Prostate gland (tissue), 2 donors: ENCODE measurements around the gene POLD2. TPM values are rescaled to one million over a fixed set of nuclear protein-coding genes. Genes with fewer than 3 reads are reported as not detected.
A peak's percentile ranks its signal among the peaks of the same experiment; 100 is the strongest.

ENCODE experiments used
- DNase-seq: peaks from one replicate; pipeline ENCODE4 v3.0.0-alpha.2; 2019; ENCODE audit warnings: low spot score
- H3K27ac ChIP-seq, 2 donors: fragments of 200-600 bp; sonication (generic); 2 replicates each; pipeline ENCODE4 v1.5.1; 2017 to 2019
- H3K27me3 ChIP-seq: fragments of 200-600 bp; sonication (generic); replicated peaks from 2 replicates; pipeline ENCODE4 v1.5.1; 2019; ENCODE audit not compliant: insufficient read depth
- H3K36me3 ChIP-seq, 2 donors: fragments of 200-600 bp; sonication (generic); 1 replicate in 1 of 2; 2 replicates in 1 of 2; pipeline versions ENCODE4 v1.5.1 to v1.8.1; 2017 to 2019
- H3K4me1 ChIP-seq: fragments of 200-600 bp; sonication (generic); replicated peaks from 2 replicates; pipeline ENCODE4 v1.5.1; 2019
- H3K4me3 ChIP-seq, 2 donors: fragments of 200-600 bp; sonication (generic); 2 replicates each; pipeline ENCODE4 v1.5.1; 2017 to 2019
- H3K9me3 ChIP-seq: fragments of 200-600 bp; sonication (generic); 2 replicates; pipeline ENCODE4 v1.5.1; 2017
- POLR2A ChIP-seq: fragments of 450-650 bp; IDR thresholded peaks from one replicate; pipeline ENCODE4 v1.6.1; 2016; ENCODE audit warnings: antibody characterized with exemption, mild to moderate bottlenecking
- POLR2AphosphoS5 ChIP-seq: sonication (generic); formaldehyde crosslinking; IDR thresholded peaks from one replicate; pipeline ENCODE4 v1.6.1; 2017; ENCODE audit warnings: antibody characterized with exemption
- WGBS: methylation state at CpG from one replicate; pipeline ENCODE4 v1.1.5; 2018; 5-methylcytosine and 5-hydroxymethylcytosine counted together
- intact Hi-C: fragments of 100-400 bp; cut with DNase I; formaldehyde crosslinking; loops from one replicate; pipeline ENCODE4 v1.14.2; 2022
- total RNA-seq, 2 donors: library from RNA; depleted of rRNA; stranded (reverse); fragments of >200 nt; gene quantifications; one replicate each; pipeline ENCODE4 v1.1.0, GENCODE V29; 2016
- TF ChIP-seq, protein P1 (sequence below), 4 experiments: fragments of 200-600 bp in 2 of 4; fragments of 450-650 bp in 2 of 4; sonication (generic) in 2 of 4; IDR thresholded peaks; 1 replicate in 3 of 4; 2 replicates in 1 of 4; pipeline ENCODE4 v1.5.1; 2016 to 2019; ENCODE audit warnings: antibody characterized with exemption in 4 of 4, mild to moderate bottlenecking in 2 of 4, moderate library complexity in 2 of 4

Gene POLD2
- total RNA-seq, 2 donors from 2014 or later, result 53.1 to 65.9 TPM

DNA sequence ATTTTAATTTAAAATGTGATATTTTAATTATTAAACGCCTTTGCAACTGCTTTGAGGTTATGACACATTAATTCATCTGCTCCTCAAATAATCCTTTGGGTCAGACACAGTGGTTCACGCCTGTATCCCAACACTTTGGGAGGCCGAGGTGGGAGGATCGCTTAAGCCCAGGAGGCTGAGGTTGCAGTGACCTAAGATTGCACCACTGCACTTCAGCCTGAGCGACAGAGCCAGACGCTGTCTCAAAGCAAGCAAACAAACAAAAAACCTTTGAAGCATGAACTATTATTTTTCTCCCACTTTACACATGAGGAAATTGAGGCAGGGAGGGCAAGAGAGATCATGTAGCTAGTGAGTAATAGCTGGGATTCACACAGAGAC, 1.5 kb upstream of the POLD2 start:
- Histone ChIP-seq H3K27me3 (no peaks in the 10 kb centered on the region), H3K36me3 (no peaks in the 10 kb centered on the region), H3K4me3 (no peak overlapping the region), H3K27ac (no peak overlapping the region), H3K4me1 (peaks cover 7% of the 10 kb centered on the region), H3K9me3 (no peaks in the 10 kb centered on the region)
- TF ChIP-seq POLR2AphosphoS5 (no peak), POLR2A (no peak)
- TF ChIP-seq, protein P1, sequence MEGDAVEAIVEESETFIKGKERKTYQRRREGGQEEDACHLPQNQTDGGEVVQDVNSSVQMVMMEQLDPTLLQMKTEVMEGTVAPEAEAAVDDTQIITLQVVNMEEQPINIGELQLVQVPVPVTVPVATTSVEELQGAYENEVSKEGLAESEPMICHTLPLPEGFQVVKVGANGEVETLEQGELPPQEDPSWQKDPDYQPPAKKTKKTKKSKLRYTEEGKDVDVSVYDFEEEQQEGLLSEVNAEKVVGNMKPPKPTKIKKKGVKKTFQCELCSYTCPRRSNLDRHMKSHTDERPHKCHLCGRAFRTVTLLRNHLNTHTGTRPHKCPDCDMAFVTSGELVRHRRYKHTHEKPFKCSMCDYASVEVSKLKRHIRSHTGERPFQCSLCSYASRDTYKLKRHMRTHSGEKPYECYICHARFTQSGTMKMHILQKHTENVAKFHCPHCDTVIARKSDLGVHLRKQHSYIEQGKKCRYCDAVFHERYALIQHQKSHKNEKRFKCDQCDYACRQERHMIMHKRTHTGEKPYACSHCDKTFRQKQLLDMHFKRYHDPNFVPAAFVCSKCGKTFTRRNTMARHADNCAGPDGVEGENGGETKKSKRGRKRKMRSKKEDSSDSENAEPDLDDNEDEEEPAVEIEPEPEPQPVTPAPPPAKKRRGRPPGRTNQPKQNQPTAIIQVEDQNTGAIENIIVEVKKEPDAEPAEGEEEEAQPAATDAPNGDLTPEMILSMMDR (IDR thresholded peaks at IDR 0.05), result no peak
- no peak for DNase-seq
- intact Hi-C loops, result loop anchor here (2.0 to 5.0 kb wide), 2 partner anchors 43 to 72 kb away; partner anchors contain the start of gene POLM
- WGBS, result 95% methylated on average over 6 of the region's 6 CpGs

DNA sequence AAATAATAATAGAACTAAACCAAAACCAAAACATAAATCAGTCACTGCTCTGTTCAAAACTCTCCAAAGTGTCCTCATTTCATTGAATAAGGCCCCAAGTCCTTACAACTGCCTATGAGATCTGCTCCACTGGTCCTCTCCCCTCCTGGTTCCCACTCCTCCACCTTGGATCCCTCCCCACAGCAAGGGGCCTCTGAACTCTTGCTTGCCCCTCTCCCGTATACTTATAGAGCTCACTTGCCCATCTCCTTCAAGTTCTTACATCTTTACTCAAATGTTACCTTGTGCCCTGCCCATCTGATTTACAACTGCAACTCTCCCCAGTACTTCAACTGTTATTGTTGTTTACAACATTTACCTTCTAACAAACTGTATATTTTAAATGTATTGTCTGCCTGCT, 819 bp downstream of the POLD2 start:
- no peaks in the 10 kb centered on the region for H3K36me3 ChIP-seq
- H3K4me1 ChIP-seq, result peaks cover 7% of the 10 kb centered on the region
- 39% methylated on average over 1 of the region's 1 CpG for WGBS
- TF ChIP-seq POLR2AphosphoS5 (no peak), POLR2A (no peak)
- TF ChIP-seq, protein P1 (IDR thresholded peaks at IDR 0.05), result no peak
- H3K4me3 ChIP-seq, result peak overlapping the region; percentile 73 to 74
- intact Hi-C loops, result loop anchor here (5.0 kb wide), 1 partner anchor 40 kb away; the partner anchor contains the start of gene POLM
- no peak for DNase-seq
- H3K27me3 ChIP-seq, result no peaks in the 10 kb centered on the region
- peak overlapping the region in 1 of 2 donors; percentile 69 for H3K27ac ChIP-seq
- H3K9me3 ChIP-seq, result no peaks in the 10 kb centered on the region

DNA sequence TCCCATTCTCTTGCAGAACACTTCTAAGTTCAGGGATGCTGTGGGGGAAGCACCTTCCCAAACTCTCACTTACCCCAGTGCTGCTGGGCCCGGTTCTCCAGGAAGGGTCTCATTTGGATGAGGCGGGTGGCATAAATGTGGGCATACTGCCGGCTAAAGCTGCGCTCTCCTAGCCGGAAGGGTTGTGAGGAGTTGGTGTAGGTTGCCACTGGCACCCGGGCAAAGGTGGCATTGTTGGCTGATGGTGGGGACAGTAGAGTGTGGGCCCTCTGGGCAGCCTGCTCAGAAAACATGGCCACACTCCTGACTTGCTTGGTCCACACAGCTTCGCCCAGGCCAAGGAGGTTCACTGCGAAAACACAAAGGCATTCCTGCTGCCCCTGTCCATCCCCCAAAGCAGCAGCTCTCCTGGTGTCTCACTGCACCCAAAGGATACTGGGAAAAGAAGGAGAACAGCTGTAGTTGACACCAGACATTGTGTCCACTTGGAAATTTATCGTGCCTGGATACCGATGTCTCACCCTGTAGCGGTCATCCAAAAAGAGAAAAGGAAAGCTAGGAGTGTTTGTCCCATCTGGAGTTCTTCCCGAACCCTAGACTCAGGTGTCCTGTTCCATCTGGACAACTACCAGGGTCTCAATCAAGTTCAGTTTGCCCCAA, 1.5 kb downstream of the POLD2 start:
- TF ChIP-seq, protein P1 (IDR thresholded peaks at IDR 0.05), result no peak
- TF ChIP-seq POLR2AphosphoS5 (no peak), POLR2A (no peak)
- Histone ChIP-seq H3K9me3 (no peaks in the 10 kb centered on the region), H3K4me1 (peaks cover 7% of the 10 kb centered on the region), H3K36me3 (no peaks in the 10 kb centered on the region), H3K4me3 (no peak overlapping the region), H3K27ac (no peak overlapping the region), H3K27me3 (no peaks in the 10 kb centered on the region)
- intact Hi-C loops, result loop anchor here (5.0 kb wide), 1 partner anchor 40 kb away; the partner anchor contains the start of gene POLM
- DNase-seq, result no peak
- WGBS, result 85% methylated on average over 12 of the region's 12 CpGs

DNA sequence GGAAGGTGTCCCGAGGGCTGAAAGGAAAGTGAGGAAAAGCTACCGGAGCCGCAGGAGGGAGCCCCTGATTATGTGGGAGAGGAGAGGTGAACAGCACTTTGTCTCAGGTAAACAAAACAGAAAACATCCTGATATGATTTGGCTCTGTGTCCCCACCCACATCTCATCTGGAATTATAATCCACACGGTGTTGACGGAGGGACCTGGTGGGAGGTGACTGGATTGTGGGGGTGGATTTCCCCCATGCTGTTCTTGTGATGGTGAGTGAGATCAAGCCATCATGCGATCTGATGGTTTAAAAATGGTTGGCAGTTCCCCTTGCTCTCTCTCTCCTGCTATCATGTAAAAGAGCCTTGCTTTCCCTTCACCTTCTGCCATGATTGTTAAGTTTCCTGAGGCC, 3.0 kb downstream of the POLD2 start:
- Histone ChIP-seq H3K4me1 (peaks cover 7% of the 10 kb centered on the region), H3K4me3 (no peak overlapping the region), H3K9me3 (no peaks in the 10 kb centered on the region), H3K27me3 (no peaks in the 10 kb centered on the region), H3K36me3 (no peaks in the 10 kb centered on the region), H3K27ac (no peak overlapping the region)
- WGBS, result 87% methylated on average over 6 of the region's 6 CpGs
- intact Hi-C loops, result loop anchor here (5.0 kb wide), 1 partner anchor 38 kb away; the partner anchor contains the start of gene POLM
- TF ChIP-seq POLR2A, result no peak
- TF ChIP-seq POLR2AphosphoS5, result no peak
- TF ChIP-seq, protein P1 (IDR thresholded peaks at IDR 0.05), result no peak
- no peak for DNase-seq
